Naive thymus-derived CD8-positive, alpha-beta T cell (primary cell): ENCODE measurements around the gene KAZN. TPM values are rescaled to one million over a fixed set of nuclear protein-coding genes. Genes with fewer than 3 reads are reported as not detected.

ENCODE experiments used
- ATAC-seq, 2 donors: fragments of 150-1000 bp; cut with Tn5 transposase in 1 of 2; sonication (Bioruptor Pico), chemical (Tn5 transposase) in 1 of 2; 1 replicate in 1 of 2; 2 replicates in 1 of 2; pipeline ENCODE4 v1.10.0; 2021; ENCODE audit warnings: mild to moderate bottlenecking in 2 of 2, moderate library complexity in 2 of 2
- POLR2A ChIA-PET: fragments of 350-600 bp; sonication (Branson Sonifier 250); formaldehyde crosslinking; loops from one replicate; lab custom pipeline; 2021; ENCODE audit warnings: antibody characterized with exemption; lab: Charles Lee
- DNase-seq, 10 donors: peaks; one replicate each; pipeline versions ENCODE4 v3.0.0 to v3.0.0-alpha.2; 2020 to 2022
- H3K27ac Mint-ChIP-seq, 10 donors: one replicate each; pipeline ENCODE4 v1.8.0; 2020 to 2022; ENCODE audit warnings: mild to moderate bottlenecking in 10 of 10, mixed read lengths in 10 of 10, moderate library complexity in 4 of 10, inconsistent platforms in 1 of 10
- H3K27me3 Mint-ChIP-seq, 5 donors: one replicate each; pipeline ENCODE4 v1.8.0; 2021 to 2022; ENCODE audit warnings: mixed read lengths in 5 of 5
- H3K36me3 Mint-ChIP-seq, 3 donors: one replicate each; pipeline ENCODE4 v1.8.0; 2020 to 2022; ENCODE audit warnings: mixed read lengths in 3 of 3, mild to moderate bottlenecking in 2 of 3, inconsistent platforms in 1 of 3
- H3K4me1 Mint-ChIP-seq, 4 donors: one replicate each; pipeline ENCODE4 v1.8.0; 2021 to 2022; ENCODE audit warnings: mixed read lengths in 4 of 4
- H3K4me3 Mint-ChIP-seq, 10 donors: one replicate each; pipeline ENCODE4 v1.8.0; 2020 to 2022; ENCODE audit warnings: mild to moderate bottlenecking in 10 of 10, mixed read lengths in 10 of 10, moderate library complexity in 6 of 10, inconsistent platforms in 1 of 10
- H3K9me3 Mint-ChIP-seq, 9 donors: one replicate each; pipeline ENCODE4 v1.8.0; 2020 to 2022; ENCODE audit warnings: mixed read lengths in 9 of 9, mild to moderate bottlenecking in 3 of 9, inconsistent platforms in 1 of 9, moderate library complexity in 1 of 9
- polyA plus RNA-seq, 3 donors: library from polyadenylated mRNA; unstranded; fragments of 300-500 nt; fragmentation: Illumina TruSeq; gene quantifications; one replicate each; pipeline ENCODE4 v1.2.3, GENCODE V29; 2021
- total RNA-seq, 8 experiments: library from RNA in 2 of 8; stranded (reverse) in 2 of 8; gene quantifications; one replicate each; pipeline ENCODE4 v1.2.3 and lab custom pipeline; 2021 to 2026

The KAZN gene
- total and polyA plus RNA-seq, 5 experiments from 2014 or later = 0.02 to 0.63 (median 0.12) TPM; not detected in 1

DNA sequence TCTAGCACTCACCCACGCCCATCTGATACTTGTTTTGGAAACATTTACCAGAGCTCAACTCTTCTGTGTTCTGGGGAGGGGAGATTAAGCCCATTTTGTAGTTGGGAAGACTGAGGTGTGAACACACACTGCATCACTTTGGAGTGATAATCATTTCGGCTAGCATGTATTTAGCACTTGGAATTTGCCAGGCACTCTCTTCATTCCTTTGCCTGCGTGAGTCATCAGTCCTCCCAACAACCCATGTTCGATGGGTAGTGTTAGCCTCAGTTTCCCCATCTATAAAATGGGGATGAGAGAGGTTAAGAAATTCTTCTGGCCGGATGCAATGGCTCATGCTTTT, 372.3 kb downstream of the KAZN start:
- ATAC-seq (no peak), DNase-seq (no peak)
- H3K36me3 Mint-ChIP-seq = no peaks in the 10 kb centered on the region
- H3K4me1 Mint-ChIP-seq = peaks cover 8 to 24% (median 11%) of the 10 kb centered on the region in 4 donors
- H3K4me3 Mint-ChIP-seq = no peak overlapping the region
- H3K9me3 Mint-ChIP-seq = peaks cover 0 to 4% (median 0%) of the 10 kb centered on the region in 9 donors
- POLR2A ChIA-PET = no interaction called here
- peaks cover 0 to 7% (median 2%) of the 10 kb centered on the region in 5 donors for H3K27me3 Mint-ChIP-seq
- no peak overlapping the region for H3K27ac Mint-ChIP-seq

DNA sequence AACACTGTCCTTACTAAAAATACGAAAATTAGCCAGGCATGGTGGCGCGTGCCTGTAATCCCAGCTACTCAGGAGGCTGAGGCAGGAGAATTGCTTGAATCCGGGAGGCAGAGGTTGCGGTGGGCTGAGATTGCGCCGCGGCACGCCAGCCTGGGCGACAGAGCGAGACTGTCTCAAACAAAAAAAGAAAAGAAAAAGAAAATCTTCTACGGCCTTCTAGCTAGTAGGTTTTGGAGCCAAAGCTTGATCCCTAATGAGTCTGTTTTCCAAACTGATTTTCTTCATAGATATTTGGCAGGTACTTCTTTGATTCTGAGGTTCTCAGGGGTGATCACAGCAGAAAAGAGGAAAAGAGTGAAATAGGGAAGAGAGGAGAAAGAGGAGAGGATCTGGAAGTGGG, 372.7 kb downstream of the KAZN start:
- peaks cover 8 to 24% (median 11%) of the 10 kb centered on the region in 4 donors for H3K4me1 Mint-ChIP-seq
- POLR2A ChIA-PET = no interaction called here
- H3K9me3 Mint-ChIP-seq = peaks cover 0 to 4% (median 0%) of the 10 kb centered on the region in 9 donors
- ATAC-seq (no peak), DNase-seq (no peak)
- H3K36me3 Mint-ChIP-seq = no peaks in the 10 kb centered on the region
- peaks cover 0 to 7% (median 2%) of the 10 kb centered on the region in 5 donors for H3K27me3 Mint-ChIP-seq
- H3K27ac Mint-ChIP-seq = peak overlapping the region in 2 of 10 donors; percentile 30 to 62
- H3K4me3 Mint-ChIP-seq = peak overlapping the region in 3 of 10 donors; percentile 33 to 72 (median 39)

DNA sequence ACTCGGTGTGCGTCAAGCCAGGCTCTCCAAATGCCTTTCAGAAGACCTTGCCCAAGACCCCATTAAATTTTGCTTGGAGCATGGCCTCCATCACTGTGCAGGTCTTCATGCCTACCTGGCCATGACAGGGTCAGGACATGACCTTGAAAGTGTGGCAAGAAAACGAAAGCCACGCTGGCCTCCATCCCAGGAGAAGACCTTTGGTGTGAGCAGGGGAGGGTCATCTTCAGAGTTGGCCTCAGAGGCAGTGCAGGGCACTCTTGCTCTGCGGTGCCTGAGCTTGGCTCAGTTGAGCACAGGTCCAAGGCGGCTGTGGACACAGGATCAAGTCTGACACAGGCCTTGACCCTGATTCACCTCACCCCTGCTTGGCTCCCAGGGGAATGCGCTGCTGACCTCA, 373.6 kb downstream of the KAZN start:
- H3K4me3 Mint-ChIP-seq = peak overlapping the region in 3 of 10 donors; percentile 8 to 53 (median 33)
- peaks cover 8 to 24% (median 11%) of the 10 kb centered on the region in 4 donors for H3K4me1 Mint-ChIP-seq
- DNase-seq (no peak), ATAC-seq (no peak)
- H3K27me3 Mint-ChIP-seq = peaks cover 0 to 7% (median 2%) of the 10 kb centered on the region in 5 donors
- peaks cover 0 to 4% (median 0%) of the 10 kb centered on the region in 9 donors for H3K9me3 Mint-ChIP-seq
- POLR2A ChIA-PET = no interaction called here
- H3K27ac Mint-ChIP-seq = no peak overlapping the region
- no peaks in the 10 kb centered on the region for H3K36me3 Mint-ChIP-seq

DNA sequence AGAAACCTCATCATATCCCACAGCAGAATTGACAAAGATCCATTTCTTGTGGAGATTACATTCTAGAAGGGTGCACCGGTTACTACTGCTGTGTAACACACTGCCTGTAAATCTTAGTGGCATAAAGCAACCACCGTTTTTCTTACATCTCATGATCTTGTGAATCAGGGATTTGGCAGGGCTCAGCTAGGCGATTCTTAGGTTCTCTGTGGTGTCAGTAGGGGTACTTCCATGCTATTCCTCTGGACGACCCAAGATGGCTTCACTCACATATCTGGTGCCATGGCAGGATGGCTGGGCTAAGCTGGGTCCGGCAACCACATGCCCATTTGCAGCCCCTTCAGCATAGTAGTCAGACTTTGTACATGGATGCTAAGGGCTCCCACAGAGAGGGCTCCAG, 375.3 kb downstream of the KAZN start:
- peaks cover 8 to 19% (median 10%) of the 10 kb centered on the region in 4 donors for H3K4me1 Mint-ChIP-seq
- POLR2A ChIA-PET = no interaction called here
- peaks cover 0 to 4% (median 0%) of the 10 kb centered on the region in 9 donors for H3K9me3 Mint-ChIP-seq
- no peak overlapping the region for H3K4me3 Mint-ChIP-seq
- H3K27me3 Mint-ChIP-seq = peaks cover 0 to 4% (median 2%) of the 10 kb centered on the region in 5 donors
- ATAC-seq = no peak
- H3K36me3 Mint-ChIP-seq = no peaks in the 10 kb centered on the region
- no peak for DNase-seq
- no peak overlapping the region for H3K27ac Mint-ChIP-seq

DNA sequence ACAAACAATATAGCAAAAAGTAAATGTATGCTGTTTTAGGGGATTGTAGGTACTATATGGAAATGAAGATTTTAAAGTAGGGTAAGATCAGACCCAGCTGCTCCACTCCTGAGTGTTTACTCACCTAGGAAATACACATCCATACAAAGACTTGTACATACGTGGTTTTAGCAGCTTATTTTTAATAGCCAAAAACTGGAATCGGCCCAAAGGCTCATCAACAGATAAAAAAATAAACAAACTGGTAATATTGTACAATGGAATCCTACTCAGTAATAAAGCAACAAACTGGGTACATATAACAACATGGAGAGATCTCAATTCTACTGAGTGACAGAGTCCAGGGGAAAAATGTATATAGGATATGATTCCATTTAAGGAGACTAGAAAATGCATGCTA, 375.9 kb downstream of the KAZN start:
- H3K27me3 Mint-ChIP-seq = peaks cover 0 to 4% (median 2%) of the 10 kb centered on the region in 5 donors
- H3K4me1 Mint-ChIP-seq = peaks cover 2 to 13% (median 5%) of the 10 kb centered on the region in 4 donors
- no peak overlapping the region for H3K27ac Mint-ChIP-seq
- ATAC-seq (no peak), DNase-seq (no peak)
- no peaks in the 10 kb centered on the region for H3K36me3 Mint-ChIP-seq
- POLR2A ChIA-PET = no interaction called here
- H3K4me3 Mint-ChIP-seq = no peak overlapping the region
- H3K9me3 Mint-ChIP-seq = peaks cover 0 to 4% (median 0%) of the 10 kb centered on the region in 9 donors

DNA sequence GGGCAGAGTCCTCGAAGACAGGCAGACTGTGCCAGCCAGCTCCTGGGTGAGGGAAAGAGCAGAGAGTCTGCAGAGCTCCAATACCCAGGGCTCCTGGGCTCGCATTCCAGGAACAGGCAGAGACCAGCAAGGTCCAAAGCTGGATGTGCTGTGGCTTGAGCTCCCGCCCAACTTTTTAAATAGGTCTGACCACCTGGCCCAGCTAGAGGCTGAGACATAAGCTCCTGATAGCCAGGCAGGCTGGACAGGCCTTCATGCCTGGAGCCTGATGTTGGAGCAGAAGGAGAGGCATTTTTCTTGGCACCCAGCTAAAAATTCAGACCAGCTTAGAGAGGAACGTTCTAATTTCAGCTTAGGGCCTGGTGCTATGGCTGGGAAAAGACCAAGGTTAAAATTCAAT, 376.6 kb downstream of the KAZN start:
- ATAC-seq (no peak), DNase-seq (no peak)
- H3K36me3 Mint-ChIP-seq = no peaks in the 10 kb centered on the region
- peaks cover 0 to 4% (median 0%) of the 10 kb centered on the region in 9 donors for H3K9me3 Mint-ChIP-seq
- no peak overlapping the region for H3K27ac Mint-ChIP-seq
- H3K4me3 Mint-ChIP-seq = no peak overlapping the region
- peaks cover 0 to 4% (median 2%) of the 10 kb centered on the region in 5 donors for H3K27me3 Mint-ChIP-seq
- H3K4me1 Mint-ChIP-seq = peaks cover 0 to 10% (median 3%) of the 10 kb centered on the region in 4 donors
- POLR2A ChIA-PET = no interaction called here

DNA sequence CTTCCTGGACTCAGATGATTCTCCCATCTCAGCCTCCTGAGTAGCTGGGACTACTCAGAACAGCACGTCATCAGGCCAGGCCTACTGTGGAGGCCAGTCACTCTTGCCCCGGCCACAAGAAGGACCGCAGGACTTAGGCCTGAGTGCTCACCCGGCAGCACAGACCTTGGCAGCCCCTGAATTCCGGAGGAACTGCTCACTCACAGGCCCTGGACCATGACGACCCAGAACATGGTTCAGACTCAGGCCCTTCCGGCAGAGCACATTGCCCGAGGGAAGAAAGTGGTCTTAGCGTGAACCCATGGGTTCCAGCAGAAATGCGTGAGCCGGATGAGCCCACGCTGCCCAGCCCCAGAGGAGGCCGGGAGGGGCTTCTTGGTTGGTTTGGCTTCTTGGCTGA, 377.8 kb downstream of the KAZN start:
- ATAC-seq (no peak), DNase-seq (no peak)
- H3K9me3 Mint-ChIP-seq = peaks cover 0 to 4% (median 0%) of the 10 kb centered on the region in 9 donors
- POLR2A ChIA-PET = no interaction called here
- H3K4me1 Mint-ChIP-seq = peaks cover 0 to 5% (median under 1%) of the 10 kb centered on the region in 4 donors
- no peaks in the 10 kb centered on the region for H3K36me3 Mint-ChIP-seq
- no peak overlapping the region for H3K27ac Mint-ChIP-seq
- peaks cover 0 to 3% (median 2%) of the 10 kb centered on the region in 5 donors for H3K27me3 Mint-ChIP-seq
- no peak overlapping the region for H3K4me3 Mint-ChIP-seq

DNA sequence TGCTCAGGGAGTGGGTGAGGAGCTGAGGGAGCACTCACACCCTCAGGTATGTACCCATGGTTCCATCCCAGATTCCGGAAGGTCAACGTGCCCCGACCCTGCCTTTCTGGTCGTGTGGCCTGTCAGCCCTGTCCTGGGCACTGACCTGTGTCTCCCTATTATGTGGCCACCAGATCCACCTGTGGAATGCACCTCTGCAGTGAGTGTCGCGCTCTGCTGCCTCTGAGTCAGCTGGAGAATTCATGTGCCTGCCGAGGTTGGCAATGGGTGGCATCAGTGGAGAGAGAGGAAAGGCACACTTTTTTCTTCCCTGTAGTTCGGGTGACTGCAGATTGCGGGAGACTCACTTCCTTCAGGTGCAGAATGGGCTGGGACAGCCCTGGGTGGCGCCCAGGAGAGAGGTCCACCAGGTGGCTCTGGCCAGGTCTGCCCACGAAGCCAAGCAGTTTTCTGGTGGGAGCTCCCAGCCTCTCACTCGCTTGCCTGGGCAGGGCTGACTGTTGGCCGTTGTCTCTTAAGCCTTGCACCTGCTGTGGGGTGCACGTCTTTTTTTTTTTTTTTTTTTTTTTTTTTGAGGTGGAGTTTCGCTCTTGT, 378.9 kb downstream of the KAZN start:
- Mint-ChIP-seq H3K27me3 (peaks cover 0 to 2% (median 0%) of the 10 kb centered on the region in 5 donors), H3K4me1 (peaks cover 0 to 2% (median 0%) of the 10 kb centered on the region in 4 donors), H3K27ac (no peak overlapping the region), H3K36me3 (no peaks in the 10 kb centered on the region), H3K9me3 (peaks cover 0 to 3% (median 0%) of the 10 kb centered on the region in 9 donors), H3K4me3 (no peak overlapping the region)
- ATAC-seq (no peak), DNase-seq (no peak)
- POLR2A ChIA-PET = no interaction called here

DNA sequence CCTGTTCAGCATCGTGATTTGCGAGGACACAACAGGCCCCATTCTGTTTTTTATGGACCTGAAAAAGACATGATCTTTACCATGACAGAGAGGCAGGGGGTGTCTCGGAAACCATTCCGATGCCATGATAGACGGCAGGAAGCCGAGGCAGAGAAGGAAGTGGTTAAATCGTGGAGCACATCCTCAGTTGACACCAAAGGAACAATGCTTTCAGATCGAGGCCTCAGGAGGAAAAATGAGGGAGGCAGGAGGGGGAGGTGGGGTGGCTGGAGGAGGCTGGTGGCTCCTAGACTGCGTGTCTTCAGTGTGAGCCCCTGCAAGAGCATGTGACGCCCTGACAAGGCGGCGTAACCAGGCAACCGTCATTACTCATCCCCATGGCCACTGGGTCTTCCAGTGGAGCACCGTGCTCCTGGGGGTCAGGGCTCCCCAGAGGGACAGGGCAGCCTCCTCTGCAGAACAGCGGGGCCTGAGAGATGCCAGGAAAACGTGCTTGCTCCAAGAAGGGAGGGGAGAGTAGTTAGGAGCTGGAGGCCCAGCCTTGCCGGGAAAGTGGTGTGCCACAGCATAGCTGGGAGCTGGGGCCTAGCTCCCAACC, 382.2 kb downstream of the KAZN start:
- Mint-ChIP-seq H3K36me3 (no peaks in the 10 kb centered on the region), H3K9me3 (no peaks in the 10 kb centered on the region), H3K27ac (no peak overlapping the region), H3K27me3 (no peaks in the 10 kb centered on the region), H3K4me1 (peaks cover 0 to 2% (median 0%) of the 10 kb centered on the region in 4 donors), H3K4me3 (no peak overlapping the region)
- DNase-seq = no peak
- ATAC-seq = no peak
- POLR2A ChIA-PET = no interaction called here

DNA sequence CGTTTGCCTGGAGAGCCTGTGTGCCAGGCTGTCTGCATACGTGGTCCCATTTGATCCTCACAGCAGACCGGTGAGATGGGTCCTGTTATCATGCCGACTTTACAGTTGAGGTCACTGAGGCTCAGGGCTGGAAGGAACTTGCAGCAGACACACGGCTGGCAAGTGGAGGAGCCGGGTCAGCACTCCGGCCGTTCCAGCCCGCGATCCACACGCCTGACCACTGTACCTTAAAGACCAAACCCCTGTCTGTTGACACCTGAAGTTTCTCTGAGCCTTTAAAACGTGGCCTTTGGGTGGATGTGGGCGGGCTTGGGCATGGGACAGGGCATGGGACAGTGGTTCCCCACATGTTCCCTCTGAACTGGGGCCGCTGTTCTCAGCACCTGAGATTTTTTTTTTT, 383.5 kb downstream of the KAZN start:
- H3K4me1 Mint-ChIP-seq = peaks cover 0 to 2% (median 0%) of the 10 kb centered on the region in 4 donors
- H3K4me3 Mint-ChIP-seq = no peak overlapping the region
- no peaks in the 10 kb centered on the region for H3K27me3 Mint-ChIP-seq
- POLR2A ChIA-PET = no interaction called here
- no peak overlapping the region for H3K27ac Mint-ChIP-seq
- no peaks in the 10 kb centered on the region for H3K9me3 Mint-ChIP-seq
- no peak for ATAC-seq
- no peak for DNase-seq
- H3K36me3 Mint-ChIP-seq = no peaks in the 10 kb centered on the region

DNA sequence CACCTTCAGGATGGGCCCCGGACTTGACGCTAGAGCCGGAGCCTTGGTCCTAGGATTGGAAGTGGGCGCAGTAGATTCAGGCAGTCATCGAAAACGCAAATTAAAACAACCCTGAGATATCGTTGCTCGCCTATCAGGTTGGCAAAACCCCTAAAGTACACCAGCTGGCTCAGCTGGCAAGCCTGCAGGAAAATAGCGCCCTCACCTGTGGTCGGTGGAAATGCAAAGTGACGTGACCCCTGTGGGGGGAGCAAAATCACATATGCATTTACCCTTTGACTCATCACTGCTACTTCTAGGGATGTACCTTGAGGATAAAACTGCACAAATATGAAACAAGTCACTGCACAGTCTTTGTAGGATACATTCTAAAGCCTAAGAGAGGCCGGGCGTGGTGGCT, 384.8 kb downstream of the KAZN start:
- DNase-seq = no peak
- H3K36me3 Mint-ChIP-seq = no peaks in the 10 kb centered on the region
- H3K27ac Mint-ChIP-seq = no peak overlapping the region
- H3K4me3 Mint-ChIP-seq = no peak overlapping the region
- POLR2A ChIA-PET = interaction anchor here (0.6 kb wide), 1 partner anchor 311 kb away, joined by 3 read pairs; no protein-coding TSS in a partner anchor
- no peaks in the 10 kb centered on the region for H3K9me3 Mint-ChIP-seq
- peaks cover 0 to 3% (median 0%) of the 10 kb centered on the region in 5 donors for H3K27me3 Mint-ChIP-seq
- ATAC-seq = no peak
- H3K4me1 Mint-ChIP-seq = peaks cover 0 to 4% (median 0%) of the 10 kb centered on the region in 4 donors

DNA sequence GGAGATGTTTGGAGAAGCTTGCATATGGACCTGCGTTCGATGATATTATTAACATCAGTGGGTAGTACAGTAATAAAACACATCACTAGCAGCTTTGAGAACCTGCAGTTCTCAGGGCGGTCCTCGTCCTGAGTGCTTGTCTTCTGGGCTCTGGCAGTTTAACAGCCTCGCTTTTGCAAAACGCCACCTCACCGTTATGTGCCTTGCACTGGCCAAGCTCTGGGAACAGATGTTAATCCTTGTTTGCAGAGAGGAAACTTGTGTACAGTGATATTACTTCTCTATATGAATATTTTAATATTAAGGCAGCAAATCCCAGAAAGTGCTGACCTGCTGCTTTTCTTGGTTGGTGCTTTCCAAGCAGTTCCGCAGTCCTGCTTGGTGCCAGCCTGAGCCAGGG, 387.7 kb downstream of the KAZN start:
- DNase-seq = no peak
- Mint-ChIP-seq H3K27me3 (peaks cover 0 to 3% (median 0%) of the 10 kb centered on the region in 5 donors), H3K36me3 (no peaks in the 10 kb centered on the region), H3K4me3 (no peak overlapping the region), H3K4me1 (peaks cover 0 to 3% (median 0%) of the 10 kb centered on the region in 4 donors), H3K27ac (no peak overlapping the region), H3K9me3 (no peaks in the 10 kb centered on the region)
- POLR2A ChIA-PET = no interaction called here
- ATAC-seq = no peak

DNA sequence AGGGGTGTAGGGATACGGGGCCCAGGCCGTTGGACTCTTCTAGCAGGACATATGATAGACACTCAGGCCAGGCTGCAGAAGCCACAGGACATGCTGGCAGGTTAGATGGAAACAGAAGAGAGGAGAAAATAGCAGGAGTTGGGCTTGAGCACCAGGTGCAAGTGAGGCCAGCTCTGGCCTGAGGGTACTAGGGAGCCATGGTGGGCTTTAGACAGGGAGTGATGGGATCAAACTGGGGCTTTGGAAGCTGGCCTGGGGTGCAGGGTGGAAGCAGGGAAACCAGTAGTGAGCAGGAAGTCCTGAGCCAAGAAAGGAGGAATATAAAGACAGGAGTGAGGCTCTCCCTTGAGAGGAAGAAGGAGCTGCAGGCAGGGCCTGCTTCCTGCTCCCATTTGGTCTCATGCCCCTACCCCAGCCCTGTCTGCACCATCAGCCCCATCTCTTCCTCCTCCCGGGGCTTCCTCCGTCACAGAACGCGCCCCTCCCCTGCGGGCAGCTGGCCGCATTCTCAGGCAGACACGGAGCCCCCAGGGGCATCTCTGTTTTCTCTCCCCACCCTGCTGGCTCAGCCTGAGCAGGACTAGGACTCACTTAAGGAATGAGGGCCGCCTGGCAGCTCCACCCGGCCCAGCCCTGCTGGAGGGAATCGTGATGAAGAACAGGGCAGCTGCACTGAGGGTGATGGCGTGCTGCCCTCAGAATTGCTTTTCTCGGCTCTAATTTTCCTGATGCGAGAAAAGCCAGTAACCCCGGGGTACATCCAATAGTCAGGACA, 389.5 kb downstream of the KAZN start:
- Mint-ChIP-seq H3K9me3 (no peaks in the 10 kb centered on the region), H3K27me3 (peaks cover 0 to 3% (median 0%) of the 10 kb centered on the region in 5 donors), H3K4me3 (no peak overlapping the region), H3K27ac (no peak overlapping the region), H3K4me1 (peaks cover 0 to 3% (median 0%) of the 10 kb centered on the region in 4 donors), H3K36me3 (no peaks in the 10 kb centered on the region)
- DNase-seq = no peak
- no peak for ATAC-seq
- POLR2A ChIA-PET = no interaction called here
